HepG2 (cell line): ENCODE measurements around the gene DEPDC1. TPM values are rescaled to one million over a fixed set of nuclear protein-coding genes. Genes with fewer than 3 reads are reported as not detected.

Source experiments
- ZKSCAN1 ChIP-seq: fragments of 150-350 bp; IDR thresholded peaks from 2 replicates; pipeline ENCODE4 v1.6.1; 2014; ENCODE audit warnings: low read length
- polyA plus RNA-seq, 8 experiments: library from polyadenylated mRNA; depleted of rRNA in 3 of 8; stranded (reverse) in 7 of 8; unstranded in 1 of 8; fragments of >200 nt; fragmentation: Illumina TruSeq in 4 of 8; extraction: Trizol in 4 of 8; gene quantifications; 2 replicates each; pipeline versions ENCODE4 v1.2.1 to v1.2.3, GENCODE V29; 2011 to 2016; ENCODE audit warnings: low read depth in 4 of 8, missing spikeins in 1 of 8, mixed read lengths in 1 of 8; ENCODE audit not compliant: insufficient read depth in 1 of 8
- total RNA-seq, 5 experiments: library from RNA; depleted of rRNA; stranded (reverse); fragments of >200 nt; fragmentation: Illumina TruSeq; extraction: Trizol; gene quantifications; 2 replicates each; pipeline ENCODE4 v1.2.3, GENCODE V29; 2016; ENCODE audit warnings: low read depth in 1 of 5
- TF ChIP-seq, protein P1 (sequence below): IDR thresholded peaks from 2 replicates; pipeline ENCODE4 v1.6.1; 2016
- TF ChIP-seq, protein P2 (sequence below): sonication (generic); formaldehyde crosslinking; IDR thresholded peaks from 2 replicates; pipeline ENCODE4 v1.4.0; 2020; ENCODE audit warnings: missing genetic modification reagents, borderline replicate concordance
- TF ChIP-seq, protein P3 (sequence below): IDR thresholded peaks from 2 replicates; pipeline ENCODE4 v1.6.1; 2018; ENCODE audit warnings: missing genetic modification reagents
- TF ChIP-seq, protein P4 (sequence below): sonication (generic); formaldehyde crosslinking; IDR thresholded peaks from 2 replicates; pipeline ENCODE4 v1.5.0; 2020; ENCODE audit warnings: mild to moderate bottlenecking, missing genetic modification reagents

The DEPDC1 gene
- total and polyA plus RNA-seq, 2 of the 13 experiments (the other 11 are each of a cell fraction or from before 2014, with no cell fraction given): 7.0 to 20.2 TPM

DNA sequence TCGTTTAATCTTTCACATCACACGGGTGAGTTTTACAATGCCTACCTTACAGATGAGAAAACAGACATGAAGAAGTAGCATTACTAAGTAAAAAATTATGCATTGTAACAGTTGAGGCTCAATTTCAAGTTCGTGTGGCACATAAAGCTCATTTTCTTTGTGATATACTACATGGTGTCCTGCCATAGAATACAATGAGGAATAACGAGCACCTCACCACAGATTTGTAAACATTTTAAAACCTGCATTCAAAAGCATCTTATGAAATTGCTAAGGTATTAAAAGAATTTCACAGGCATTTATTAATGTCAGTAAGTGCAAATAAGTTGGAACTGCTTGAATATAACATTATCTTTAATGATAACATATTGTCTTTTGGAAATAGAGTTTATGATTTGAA lies 47.8 kb upstream of the DEPDC1 start (continued):
- TF ChIP-seq, protein P1, sequence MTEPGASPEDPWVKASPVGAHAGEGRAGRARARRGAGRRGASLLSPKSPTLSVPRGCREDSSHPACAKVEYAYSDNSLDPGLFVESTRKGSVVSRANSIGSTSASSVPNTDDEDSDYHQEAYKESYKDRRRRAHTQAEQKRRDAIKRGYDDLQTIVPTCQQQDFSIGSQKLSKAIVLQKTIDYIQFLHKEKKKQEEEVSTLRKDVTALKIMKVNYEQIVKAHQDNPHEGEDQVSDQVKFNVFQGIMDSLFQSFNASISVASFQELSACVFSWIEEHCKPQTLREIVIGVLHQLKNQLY (CRISPR knock-in tag): no peak
- TF ChIP-seq ZKSCAN1: no peak
- TF ChIP-seq, protein P2, sequence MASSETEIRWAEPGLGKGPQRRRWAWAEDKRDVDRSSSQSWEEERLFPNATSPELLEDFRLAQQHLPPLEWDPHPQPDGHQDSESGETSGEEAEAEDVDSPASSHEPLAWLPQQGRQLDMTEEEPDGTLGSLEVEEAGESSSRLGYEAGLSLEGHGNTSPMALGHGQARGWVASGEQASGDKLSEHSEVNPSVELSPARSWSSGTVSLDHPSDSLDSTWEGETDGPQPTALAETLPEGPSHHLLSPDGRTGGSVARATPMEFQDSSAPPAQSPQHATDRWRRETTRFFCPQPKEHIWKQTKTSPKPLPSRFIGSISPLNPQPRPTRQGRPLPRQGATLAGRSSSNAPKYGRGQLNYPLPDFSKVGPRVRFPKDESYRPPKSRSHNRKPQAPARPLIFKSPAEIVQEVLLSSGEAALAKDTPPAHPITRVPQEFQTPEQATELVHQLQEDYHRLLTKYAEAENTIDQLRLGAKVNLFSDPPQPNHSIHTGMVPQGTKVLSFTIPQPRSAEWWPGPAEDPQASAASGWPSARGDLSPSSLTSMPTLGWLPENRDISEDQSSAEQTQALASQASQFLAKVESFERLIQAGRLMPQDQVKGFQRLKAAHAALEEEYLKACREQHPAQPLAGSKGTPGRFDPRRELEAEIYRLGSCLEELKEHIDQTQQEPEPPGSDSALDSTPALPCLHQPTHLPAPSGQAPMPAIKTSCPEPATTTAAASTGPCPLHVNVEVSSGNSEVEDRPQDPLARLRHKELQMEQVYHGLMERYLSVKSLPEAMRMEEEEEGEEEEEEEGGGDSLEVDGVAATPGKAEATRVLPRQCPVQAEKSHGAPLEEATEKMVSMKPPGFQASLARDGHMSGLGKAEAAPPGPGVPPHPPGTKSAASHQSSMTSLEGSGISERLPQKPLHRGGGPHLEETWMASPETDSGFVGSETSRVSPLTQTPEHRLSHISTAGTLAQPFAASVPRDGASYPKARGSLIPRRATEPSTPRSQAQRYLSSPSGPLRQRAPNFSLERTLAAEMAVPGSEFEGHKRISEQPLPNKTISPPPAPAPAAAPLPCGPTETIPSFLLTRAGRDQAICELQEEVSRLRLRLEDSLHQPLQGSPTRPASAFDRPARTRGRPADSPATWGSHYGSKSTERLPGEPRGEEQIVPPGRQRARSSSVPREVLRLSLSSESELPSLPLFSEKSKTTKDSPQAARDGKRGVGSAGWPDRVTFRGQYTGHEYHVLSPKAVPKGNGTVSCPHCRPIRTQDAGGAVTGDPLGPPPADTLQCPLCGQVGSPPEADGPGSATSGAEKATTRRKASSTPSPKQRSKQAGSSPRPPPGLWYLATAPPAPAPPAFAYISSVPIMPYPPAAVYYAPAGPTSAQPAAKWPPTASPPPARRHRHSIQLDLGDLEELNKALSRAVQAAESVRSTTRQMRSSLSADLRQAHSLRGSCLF (CRISPR knock-in tag): no peak
- TF ChIP-seq, protein P3, sequence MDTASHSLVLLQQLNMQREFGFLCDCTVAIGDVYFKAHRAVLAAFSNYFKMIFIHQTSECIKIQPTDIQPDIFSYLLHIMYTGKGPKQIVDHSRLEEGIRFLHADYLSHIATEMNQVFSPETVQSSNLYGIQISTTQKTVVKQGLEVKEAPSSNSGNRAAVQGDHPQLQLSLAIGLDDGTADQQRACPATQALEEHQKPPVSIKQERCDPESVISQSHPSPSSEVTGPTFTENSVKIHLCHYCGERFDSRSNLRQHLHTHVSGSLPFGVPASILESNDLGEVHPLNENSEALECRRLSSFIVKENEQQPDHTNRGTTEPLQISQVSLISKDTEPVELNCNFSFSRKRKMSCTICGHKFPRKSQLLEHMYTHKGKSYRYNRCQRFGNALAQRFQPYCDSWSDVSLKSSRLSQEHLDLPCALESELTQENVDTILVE: no peak
- TF ChIP-seq, protein P4, sequence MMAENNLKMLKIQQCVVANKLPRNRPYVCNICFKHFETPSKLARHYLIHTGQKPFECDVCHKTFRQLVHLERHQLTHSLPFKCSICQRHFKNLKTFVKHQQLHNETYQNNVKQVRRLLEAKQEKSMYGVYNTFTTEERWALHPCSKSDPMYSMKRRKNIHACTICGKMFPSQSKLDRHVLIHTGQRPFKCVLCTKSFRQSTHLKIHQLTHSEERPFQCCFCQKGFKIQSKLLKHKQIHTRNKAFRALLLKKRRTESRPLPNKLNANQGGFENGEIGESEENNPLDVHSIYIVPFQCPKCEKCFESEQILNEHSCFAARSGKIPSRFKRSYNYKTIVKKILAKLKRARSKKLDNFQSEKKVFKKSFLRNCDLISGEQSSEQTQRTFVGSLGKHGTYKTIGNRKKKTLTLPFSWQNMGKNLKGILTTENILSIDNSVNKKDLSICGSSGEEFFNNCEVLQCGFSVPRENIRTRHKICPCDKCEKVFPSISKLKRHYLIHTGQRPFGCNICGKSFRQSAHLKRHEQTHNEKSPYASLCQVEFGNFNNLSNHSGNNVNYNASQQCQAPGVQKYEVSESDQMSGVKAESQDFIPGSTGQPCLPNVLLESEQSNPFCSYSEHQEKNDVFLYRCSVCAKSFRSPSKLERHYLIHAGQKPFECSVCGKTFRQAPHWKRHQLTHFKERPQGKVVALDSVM (CRISPR knock-in tag): no peak
